ENCODE measurements around the gene PARL. TPM values are rescaled to one million over a fixed set of nuclear protein-coding genes. Genes with fewer than 3 reads are reported as not detected.

The PARL gene
- total RNA-seq, 1 experiment from 2014 or later: 73.7 TPM

- intact Hi-C loops (cut with micrococcal nuclease; ENCODE audit: unreplicated experiment): no loop called here
- Histone ChIP-seq H3K4me1 (ENCODE audit: insufficient read depth, low read length, poor library complexity, severe bottlenecking) (no peaks in the 10 kb centered on the region), H3K9me3 (ENCODE audit: low read depth, low read length, poor library complexity, severe bottlenecking) (no peaks in the 10 kb centered on the region), H3K4me3 (ENCODE audit: low read depth, low read length, poor library complexity, severe bottlenecking) (no peak overlapping the region), H3K36me3 (ENCODE audit: insufficient read depth, low read length, poor library complexity, severe bottlenecking) (no peaks in the 10 kb centered on the region), H3K27me3 (replicated peaks; ENCODE audit: insufficient read depth, low read depth, low read length, poor library complexity) (no peaks in the 10 kb centered on the region), H3K27ac (ENCODE audit: low read depth, low read length, poor library complexity, severe bottlenecking) (no peak overlapping the region)
- BruUV-seq (replicated peaks): no TSS peak
- TF ChIP-seq EZH2 (IDR thresholded peaks at IDR 0.05; ENCODE audit: borderline replicate concordance, low read depth, low read length, poor library complexity, severe bottlenecking) (no peak), CTCF (conservative IDR thresholded peaks at IDR 0.05; ENCODE audit: low read depth, low read length) (no peak)
- DNase-seq (ENCODE audit: low spot score): no peak
- CTCF ChIA-PET: no interaction called here
- POLR2A ChIA-PET (ENCODE audit: low non-redundant PET): interaction anchor here (0.6 kb wide), 1 partner anchor 514 kb away, joined by 3 read pairs; no protein-coding TSS in a partner anchor
Observed at GRCh38 chr3:183822631-183823030, 62.0 kb downstream of the PARL start.

GRCh38 chr3:183819831-183820230 is 64.8 kb downstream of the PARL start:
- no peaks in the 10 kb centered on the region for H3K4me1 ChIP-seq (ENCODE audit: insufficient read depth, low read length, poor library complexity, severe bottlenecking)
- CTCF ChIA-PET: no interaction called here
- intact Hi-C loops (cut with micrococcal nuclease; ENCODE audit: unreplicated experiment): no loop called here

GRCh38 chr3:183818706-183819624 is 65.7 kb downstream of the PARL start:
- Histone ChIP-seq H3K4me1 (ENCODE audit: insufficient read depth, low read length, poor library complexity, severe bottlenecking) (no peaks in the 10 kb centered on the region), H3K27ac (ENCODE audit: low read depth, low read length, poor library complexity, severe bottlenecking) (no peak overlapping the region), H3K4me3 (ENCODE audit: low read depth, low read length, poor library complexity, severe bottlenecking) (no peak overlapping the region), H3K36me3 (ENCODE audit: insufficient read depth, low read length, poor library complexity, severe bottlenecking) (no peaks in the 10 kb centered on the region), H3K9me3 (ENCODE audit: low read depth, low read length, poor library complexity, severe bottlenecking) (no peaks in the 10 kb centered on the region), H3K27me3 (replicated peaks; ENCODE audit: insufficient read depth, low read depth, low read length, poor library complexity) (no peaks in the 10 kb centered on the region)
- CTCF ChIA-PET: no interaction called here
- intact Hi-C loops (cut with micrococcal nuclease; ENCODE audit: unreplicated experiment): no loop called here
- no TSS peak for BruUV-seq (replicated peaks)
- TF ChIP-seq CTCF (conservative IDR thresholded peaks at IDR 0.05; ENCODE audit: low read depth, low read length) (no peak), EZH2 (IDR thresholded peaks at IDR 0.05; ENCODE audit: borderline replicate concordance, low read depth, low read length, poor library complexity, severe bottlenecking) (no peak)
- DNase-seq (ENCODE audit: low spot score): no peak
- POLR2A ChIA-PET (ENCODE audit: low non-redundant PET): interaction anchor here (0.6 kb wide), 1 partner anchor 330 kb away, joined by 3 read pairs; no protein-coding TSS in a partner anchor

More at GRCh38 chr3:183819831-183820230, 64.8 kb downstream of the PARL start:
- H3K9me3 ChIP-seq (ENCODE audit: low read depth, low read length, poor library complexity, severe bottlenecking): no peaks in the 10 kb centered on the region
- H3K36me3 ChIP-seq (ENCODE audit: insufficient read depth, low read length, poor library complexity, severe bottlenecking): no peaks in the 10 kb centered on the region
- no peak overlapping the region for H3K27ac ChIP-seq (ENCODE audit: low read depth, low read length, poor library complexity, severe bottlenecking)
- TF ChIP-seq EZH2 (IDR thresholded peaks at IDR 0.05; ENCODE audit: borderline replicate concordance, low read depth, low read length, poor library complexity, severe bottlenecking) (no peak), CTCF (conservative IDR thresholded peaks at IDR 0.05; ENCODE audit: low read depth, low read length) (no peak)
- no TSS peak for BruUV-seq (replicated peaks)
- no peak for DNase-seq (ENCODE audit: low spot score)
- POLR2A ChIA-PET (ENCODE audit: low non-redundant PET): no interaction called here
- H3K27me3 ChIP-seq (replicated peaks; ENCODE audit: insufficient read depth, low read depth, low read length, poor library complexity): no peaks in the 10 kb centered on the region
- H3K4me3 ChIP-seq (ENCODE audit: low read depth, low read length, poor library complexity, severe bottlenecking): no peak overlapping the region
